Gastroesophageal sphincter (tissue), 4 donors: Measurements from ENCODE around the gene KCTD10. TPM values are rescaled to one million over a fixed set of nuclear protein-coding genes. Genes with fewer than 3 reads are reported as not detected.
"Not testable (repeated sequence)": the region's sequence is repeated elsewhere in the genome, so short reads cannot be mapped to it uniquely, and the experiment has no call there.

Experiments used
- ATAC-seq: fragments of 150-250 bp; one replicate; pipeline ENCODE4 v1.9.1; 2016; ENCODE audit warnings: mild to moderate bottlenecking, moderate library complexity
- H3K27ac ChIP-seq, 4 donors: fragments of 200-600 bp; sonication (generic) in 3 of 4; 1 replicate in 3 of 4; 2 replicates in 1 of 4; pipeline ENCODE4 v1.5.1; 2016 to 2019
- H3K27me3 ChIP-seq: fragments of 200-600 bp; sonication (generic); one replicate; pipeline ENCODE4 v1.5.1; 2019
- H3K36me3 ChIP-seq, 2 donors: fragments of 200-600 bp; sonication (generic); one replicate each; pipeline ENCODE4 v1.5.1; 2019; ENCODE audit warnings: control low read depth in 1 of 2
- H3K4me1 ChIP-seq, 3 donors: fragments of 200-600 bp; sonication (generic); 1 replicate in 2 of 3; 2 replicates in 1 of 3; pipeline ENCODE4 v1.5.1; 2016 to 2019; ENCODE audit warnings: control low read depth in 2 of 3
- H3K4me3 ChIP-seq, 2 donors: fragments of 200-600 bp; sonication (generic); one replicate each; pipeline ENCODE4 v1.5.1; 2019; ENCODE audit warnings: mild to moderate bottlenecking in 1 of 2, moderate library complexity in 1 of 2
- H3K9me3 ChIP-seq, 3 donors: fragments of 200-600 bp; sonication (generic); one replicate each; pipeline ENCODE4 v1.5.1; 2017 to 2019; ENCODE audit warnings: control low read depth in 2 of 3
- EP300 ChIP-seq: sonication (generic); formaldehyde crosslinking; IDR thresholded peaks from one replicate; pipeline ENCODE4 v1.6.1; 2017; ENCODE audit warnings: antibody characterized with exemption, mild to moderate bottlenecking
- POLR2A ChIP-seq, 2 donors: fragments of 450-650 bp; IDR thresholded peaks; one replicate each; pipeline ENCODE4 v1.6.1; 2017; ENCODE audit warnings: antibody characterized with exemption in 2 of 2, mild to moderate bottlenecking in 2 of 2, moderate library complexity in 1 of 2
- POLR2AphosphoS5 ChIP-seq: sonication (generic); formaldehyde crosslinking; IDR thresholded peaks from one replicate; pipeline ENCODE4 v1.6.1; 2017; ENCODE audit warnings: antibody characterized with exemption
- WGBS, 2 donors: methylation state at CpG; one replicate each; pipeline ENCODE4 v1.1.5; 2018; ENCODE audit warnings: low coverage in 1 of 2; 5-methylcytosine and 5-hydroxymethylcytosine counted together
- total RNA-seq, 4 donors: library from RNA; depleted of rRNA; stranded (reverse); fragments of >200 nt; gene quantifications; one replicate each; pipeline ENCODE4 v1.1.0, GENCODE V29; 2016
- TF ChIP-seq, protein P1 (sequence below), 4 experiments: fragments of 200-600 bp in 2 of 4; fragments of 450-650 bp in 2 of 4; sonication (generic) in 1 of 4; IDR thresholded peaks; one replicate each; pipeline ENCODE4 v1.5.1; 2017 to 2019; ENCODE audit warnings: antibody characterized with exemption in 4 of 4, mild to moderate bottlenecking in 2 of 4, moderate library complexity in 2 of 4

KCTD10 gene
- total RNA-seq, 4 donors from 2014 or later = 76.8 to 104 (median 94.5) TPM

DNA sequence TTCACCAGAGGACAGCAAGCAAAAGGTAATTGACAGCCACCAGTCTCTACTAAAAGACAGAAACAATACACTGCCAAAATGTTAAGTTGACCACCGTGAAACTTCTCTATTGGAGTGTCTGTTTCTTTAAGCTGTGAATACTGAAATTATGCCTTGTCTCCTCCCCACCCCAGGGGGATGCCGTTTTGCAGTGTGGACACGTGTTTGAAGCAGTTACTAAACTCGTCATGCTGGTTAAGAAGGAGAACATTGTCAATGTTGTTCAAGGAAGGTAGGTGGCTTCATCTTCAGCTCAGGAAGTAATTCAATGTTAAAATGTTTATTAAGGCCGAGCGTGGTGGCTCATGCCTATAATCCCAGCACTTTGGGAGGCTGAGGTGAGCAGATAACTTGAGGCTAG lies 32.8 kb downstream of the KCTD10 start:
- Histone ChIP-seq H3K4me1 (peaks cover 0 to 4% (median 0%) of the 10 kb centered on the region in 3 donors), H3K4me3 (no peak overlapping the region), H3K9me3 (no peaks in the 10 kb centered on the region), H3K27me3 (no peaks in the 10 kb centered on the region), H3K27ac (no peak overlapping the region), H3K36me3 (peaks cover 0 to 51% of the 10 kb centered on the region in 2 donors)
- WGBS, 2 donors = 43 to 66% methylated on average over 6 of the region's 6 CpGs
- peak; percentile 22 for ATAC-seq
- TF ChIP-seq POLR2A (IDR thresholded peaks at IDR 0.05) (no peak), EP300 (no peak), POLR2AphosphoS5 (no peak)
- TF ChIP-seq, protein P1, sequence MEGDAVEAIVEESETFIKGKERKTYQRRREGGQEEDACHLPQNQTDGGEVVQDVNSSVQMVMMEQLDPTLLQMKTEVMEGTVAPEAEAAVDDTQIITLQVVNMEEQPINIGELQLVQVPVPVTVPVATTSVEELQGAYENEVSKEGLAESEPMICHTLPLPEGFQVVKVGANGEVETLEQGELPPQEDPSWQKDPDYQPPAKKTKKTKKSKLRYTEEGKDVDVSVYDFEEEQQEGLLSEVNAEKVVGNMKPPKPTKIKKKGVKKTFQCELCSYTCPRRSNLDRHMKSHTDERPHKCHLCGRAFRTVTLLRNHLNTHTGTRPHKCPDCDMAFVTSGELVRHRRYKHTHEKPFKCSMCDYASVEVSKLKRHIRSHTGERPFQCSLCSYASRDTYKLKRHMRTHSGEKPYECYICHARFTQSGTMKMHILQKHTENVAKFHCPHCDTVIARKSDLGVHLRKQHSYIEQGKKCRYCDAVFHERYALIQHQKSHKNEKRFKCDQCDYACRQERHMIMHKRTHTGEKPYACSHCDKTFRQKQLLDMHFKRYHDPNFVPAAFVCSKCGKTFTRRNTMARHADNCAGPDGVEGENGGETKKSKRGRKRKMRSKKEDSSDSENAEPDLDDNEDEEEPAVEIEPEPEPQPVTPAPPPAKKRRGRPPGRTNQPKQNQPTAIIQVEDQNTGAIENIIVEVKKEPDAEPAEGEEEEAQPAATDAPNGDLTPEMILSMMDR (IDR thresholded peaks at IDR 0.05) = no peak

DNA sequence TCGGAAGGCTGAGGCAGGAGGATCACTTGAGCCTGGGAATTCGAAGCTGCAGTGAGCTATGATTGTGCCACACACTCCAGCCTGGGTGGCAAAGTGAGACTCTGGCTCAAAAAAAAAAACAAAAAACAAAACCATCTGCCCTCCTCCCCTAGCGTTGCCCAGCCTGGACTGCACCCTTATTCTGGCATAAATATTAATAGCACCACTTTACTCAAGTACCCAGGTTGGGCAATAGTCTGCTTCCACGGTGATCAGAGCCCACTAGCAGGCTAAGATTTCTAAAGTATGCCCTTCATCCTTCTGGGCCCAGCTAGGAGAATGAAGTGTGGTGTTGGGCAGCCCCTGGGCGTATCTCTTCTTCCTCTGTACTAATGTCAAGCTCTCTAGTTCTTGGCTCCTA lies 33.3 kb downstream of the KCTD10 start:
- H3K27ac ChIP-seq = no peak overlapping the region
- WGBS, 2 donors = 69 to 88% methylated on average over 2 to 3 of the region's 5 CpGs
- peak; percentile 35 for ATAC-seq
- no peaks in the 10 kb centered on the region for H3K27me3 ChIP-seq
- H3K36me3 ChIP-seq = peaks cover 0 to 51% of the 10 kb centered on the region in 2 donors
- no peak overlapping the region for H3K4me3 ChIP-seq
- no peak for TF ChIP-seq POLR2A (IDR thresholded peaks at IDR 0.05)
- H3K9me3 ChIP-seq = no peaks in the 10 kb centered on the region
- H3K4me1 ChIP-seq = no peaks in the 10 kb centered on the region

DNA sequence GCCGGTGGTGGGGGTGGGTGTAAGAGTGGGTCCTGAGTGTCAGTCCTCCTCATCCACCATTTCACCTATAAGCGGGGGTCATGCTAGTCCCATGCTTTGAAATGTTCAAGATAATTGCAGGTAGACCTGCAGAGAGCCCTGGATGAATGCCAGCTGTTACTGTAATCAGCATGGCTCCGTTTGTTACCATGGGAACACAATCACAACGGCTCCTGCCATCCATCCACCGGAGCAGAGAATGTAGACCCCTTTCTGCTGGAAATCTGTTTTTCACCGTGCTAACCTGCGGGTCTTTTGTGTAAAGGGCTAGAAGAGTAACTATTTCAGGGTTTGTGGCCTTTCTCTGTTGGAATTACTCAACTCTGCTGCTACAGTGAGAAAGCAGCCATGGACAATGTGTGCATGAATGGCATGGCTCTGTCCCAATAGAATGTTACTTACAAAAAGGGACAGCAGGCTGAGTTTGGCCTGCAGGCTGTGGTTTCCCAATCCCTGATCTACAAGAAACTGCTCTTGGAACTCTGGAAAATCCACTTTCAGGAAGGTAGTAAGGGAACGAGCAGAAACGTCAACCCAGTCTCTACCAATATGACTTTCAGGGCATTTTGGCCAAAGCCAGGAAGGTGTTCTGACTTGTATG lies 36.1 kb downstream of the KCTD10 start:
- no peak for ATAC-seq
- H3K27ac ChIP-seq = no peak overlapping the region

DNA sequence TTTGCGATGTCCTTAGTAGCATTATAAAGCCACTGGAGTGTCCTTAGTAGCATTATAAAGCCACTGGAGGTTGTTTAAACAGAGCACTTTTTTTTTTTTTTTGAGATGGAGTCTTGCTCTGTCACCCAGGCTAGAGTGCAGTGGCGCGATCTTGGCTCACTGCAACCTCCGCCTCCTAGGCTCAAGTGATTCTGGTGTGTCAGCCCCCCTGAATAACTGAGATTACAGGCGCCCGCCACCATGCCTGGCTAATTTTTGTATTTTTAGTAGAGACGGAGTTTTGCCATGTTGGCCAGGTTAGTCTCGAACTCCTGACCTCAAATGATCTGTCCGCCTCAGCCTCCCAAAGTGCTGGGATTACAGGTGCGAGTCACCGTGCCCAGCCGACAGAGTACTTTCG lies 37.1 kb downstream of the KCTD10 start:
- H3K4me3 ChIP-seq, H3K27me3 ChIP-seq, H3K9me3 ChIP-seq, ATAC-seq, H3K4me1 ChIP-seq, H3K27ac ChIP-seq: not testable (repeated sequence)
- WGBS, 2 donors = 95 to 96% methylated on average over 6 to 13 of the region's 13 CpGs
- peaks cover 0 to 17% of the 10 kb centered on the region in 2 donors for H3K36me3 ChIP-seq

More for the DNA sequence above, 36.1 kb downstream of the KCTD10 start:
- WGBS, 2 donors = 61 to 62% methylated on average over 3 to 5 of the region's 9 CpGs
- TF ChIP-seq, protein P1 (IDR thresholded peaks at IDR 0.05) = no peak
- Histone ChIP-seq H3K27me3 (no peaks in the 10 kb centered on the region), H3K4me3 (no peak overlapping the region), H3K36me3 (peaks cover 0 to 24% of the 10 kb centered on the region in 2 donors), H3K4me1 (no peaks in the 10 kb centered on the region), H3K9me3 (no peaks in the 10 kb centered on the region)

DNA sequence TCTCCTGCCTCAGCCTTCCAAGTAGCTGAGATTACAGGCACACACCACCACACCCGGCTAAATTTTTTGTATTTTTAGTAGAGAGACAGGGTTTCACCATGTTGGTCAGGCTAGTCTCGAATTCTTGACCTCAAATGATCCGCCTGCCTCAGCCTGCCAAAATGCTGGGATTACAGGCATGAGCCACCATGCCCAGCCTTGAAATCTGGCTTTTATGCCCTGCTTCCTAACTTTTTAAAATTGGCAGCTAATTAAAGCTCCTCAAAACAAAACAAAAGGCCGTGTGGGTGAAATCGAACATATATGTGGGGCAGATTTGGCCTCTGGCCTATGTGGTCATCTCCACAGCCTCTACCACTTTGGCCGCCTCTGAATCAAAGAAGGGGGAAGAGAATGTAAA lies 37.9 kb downstream of the KCTD10 start:
- H3K27ac ChIP-seq = no peak overlapping the region
- H3K4me3 ChIP-seq = no peak overlapping the region
- WGBS, 2 donors = 81 to 91% methylated on average over 3 to 6 of the region's 6 CpGs
- no peaks in the 10 kb centered on the region for H3K27me3 ChIP-seq
- no peak for TF ChIP-seq EP300
- TF ChIP-seq, protein P1 (IDR thresholded peaks at IDR 0.05) = no peak
- no peak for TF ChIP-seq POLR2A (IDR thresholded peaks at IDR 0.05)
- TF ChIP-seq POLR2AphosphoS5 = no peak
- ATAC-seq = no peak
- H3K4me1 ChIP-seq = no peaks in the 10 kb centered on the region
- H3K9me3 ChIP-seq = no peaks in the 10 kb centered on the region
- H3K36me3 ChIP-seq = peaks cover 0 to 10% of the 10 kb centered on the region in 2 donors

DNA sequence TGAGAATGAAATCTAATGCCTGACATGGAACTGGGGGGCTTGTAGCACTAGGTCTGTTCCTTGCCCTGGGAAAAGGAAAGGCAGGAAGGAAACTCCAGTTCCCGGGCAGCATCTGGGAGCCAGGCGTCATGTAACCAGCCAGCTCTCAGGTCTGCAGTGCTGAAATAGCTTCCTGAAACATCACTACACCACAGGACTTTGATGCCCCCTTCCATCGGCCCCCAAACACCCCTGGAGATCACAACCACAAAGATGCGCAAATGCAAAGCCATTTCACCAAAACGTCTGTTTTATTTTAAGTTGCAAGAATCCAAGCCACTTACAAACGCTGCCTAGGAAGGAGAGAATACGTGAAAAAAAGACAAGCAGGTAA lies 40.9 kb downstream of the KCTD10 start:
- no peaks in the 10 kb centered on the region for H3K9me3 ChIP-seq
- H3K36me3 ChIP-seq = no peaks in the 10 kb centered on the region
- no peak overlapping the region for H3K27ac ChIP-seq
- ATAC-seq = no peak
- no peak for TF ChIP-seq EP300
- no peak for TF ChIP-seq POLR2A (IDR thresholded peaks at IDR 0.05)
- TF ChIP-seq POLR2AphosphoS5 = no peak
- TF ChIP-seq, protein P1 (IDR thresholded peaks at IDR 0.05) = no peak
- H3K4me3 ChIP-seq = no peak overlapping the region
- 44 to 74% methylated on average over 3 to 5 of the region's 7 CpGs for WGBS, 2 donors
- peaks cover 0 to 15% (median 2%) of the 10 kb centered on the region in 3 donors for H3K4me1 ChIP-seq
- H3K27me3 ChIP-seq = no peaks in the 10 kb centered on the region
